Measurements from ENCODE around the gene ENDOV.

Gene ENDOV

GRCh38 chr17:80414803-80415625 is at the start of gene ENDOV:
Gene ENDOV, plus strand, starts transcription at chr17:80415167. Its CDS starts 28 bp downstream, at chr17:80415195.
- DNase-seq: peak; percentile 95

- DNase-seq: no peak
These were observed 49.0 kb upstream of the ENDOV start for GRCh38 chr17:80365983-80366382.

- no peak for DNase-seq
These were observed 47.5 kb upstream of the ENDOV start for GRCh38 chr17:80367503-80367902.

- no peak for DNase-seq
These were observed 43.8 kb upstream of the ENDOV start for GRCh38 chr17:80371196-80371595.

GRCh38 chr17:80372456-80372855 is 42.5 kb upstream of the ENDOV start:
- no peak for DNase-seq

- no peak for DNase-seq
These were observed 41.9 kb upstream of the ENDOV start for GRCh38 chr17:80372922-80373570.

- no peak for DNase-seq
These were observed 40.8 kb upstream of the ENDOV start for GRCh38 chr17:80374039-80374731.

- DNase-seq: no peak
These were observed 40.0 kb upstream of the ENDOV start for GRCh38 chr17:80374732-80375585.

- no peak for DNase-seq
These were observed 38.4 kb upstream of the ENDOV start for GRCh38 chr17:80376531-80376930.

GRCh38 chr17:80377798-80378197 is 37.2 kb upstream of the ENDOV start:
- DNase-seq: no peak

- DNase-seq: no peak
These were observed 35.6 kb upstream of the ENDOV start for GRCh38 chr17:80379348-80379747.

GRCh38 chr17:80380068-80380467 is 34.9 kb upstream of the ENDOV start:
- no peak for DNase-seq

GRCh38 chr17:80380555-80381002 is 34.4 kb upstream of the ENDOV start:
- DNase-seq: no peak

- no peak for DNase-seq
These were observed 33.5 kb upstream of the ENDOV start for GRCh38 chr17:80381416-80381923.

GRCh38 chr17:80382446-80382845 is 32.5 kb upstream of the ENDOV start:
- no peak for DNase-seq

- no peak for DNase-seq
These were observed 32.0 kb upstream of the ENDOV start for GRCh38 chr17:80382956-80383355.

GRCh38 chr17:80384078-80384960 is 30.6 kb upstream of the ENDOV start:
- no peak for DNase-seq

GRCh38 chr17:80385046-80385445 is 29.9 kb upstream of the ENDOV start:
- no peak for DNase-seq

GRCh38 chr17:80386341-80386740 is 28.6 kb upstream of the ENDOV start:
- no peak for DNase-seq

- no peak for DNase-seq
These were observed 27.9 kb upstream of the ENDOV start for GRCh38 chr17:80387071-80387470.

GRCh38 chr17:80388175-80388574 is 26.8 kb upstream of the ENDOV start:
- no peak for DNase-seq
